Stimulated activated CD8-positive, alpha-beta memory T cell treated with anti-CD3 and anti-CD28 coated beads, Interleukin-4, amount 100 ng/mL, for 1 hour (primary cell): ENCODE measurements around the gene AP4E1.
"Not testable (repeated sequence)": the region's sequence is repeated elsewhere in the genome, so short reads cannot be mapped to it uniquely, and the experiment has no call there.

Experiments used
- DNase-seq, 2 donors: peaks; one replicate each; pipeline ENCODE4 v3.0.0-alpha.2; 2020; ENCODE audit warnings: low read depth in 2 of 2, low spot score in 1 of 2

The AP4E1 gene

DNA sequence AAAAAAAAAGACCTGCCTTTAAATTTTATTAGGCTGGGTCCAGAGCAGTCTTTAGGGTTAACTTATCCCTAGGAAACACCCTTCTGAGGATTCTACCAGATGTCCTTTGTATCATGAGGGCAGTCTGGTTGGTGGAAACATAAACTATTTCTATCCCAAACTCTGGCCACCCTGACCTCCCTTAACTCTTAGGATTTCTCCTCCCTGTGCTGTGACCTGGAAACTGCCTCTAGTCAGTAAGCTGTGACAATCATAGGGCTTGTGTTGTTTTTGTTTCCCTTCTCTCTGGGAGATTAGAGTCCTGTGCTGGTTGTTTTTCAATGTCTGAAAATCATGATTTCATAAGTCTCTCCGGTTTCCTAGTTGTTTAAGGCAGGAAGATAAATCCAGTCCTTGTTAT lies 108.1 kb downstream of the AP4E1 start:
- DNase-seq = no peak

GRCh38 chr15:51022206-51022605 lies 113.7 kb downstream of the AP4E1 start:
- DNase-seq = no peak

DNA sequence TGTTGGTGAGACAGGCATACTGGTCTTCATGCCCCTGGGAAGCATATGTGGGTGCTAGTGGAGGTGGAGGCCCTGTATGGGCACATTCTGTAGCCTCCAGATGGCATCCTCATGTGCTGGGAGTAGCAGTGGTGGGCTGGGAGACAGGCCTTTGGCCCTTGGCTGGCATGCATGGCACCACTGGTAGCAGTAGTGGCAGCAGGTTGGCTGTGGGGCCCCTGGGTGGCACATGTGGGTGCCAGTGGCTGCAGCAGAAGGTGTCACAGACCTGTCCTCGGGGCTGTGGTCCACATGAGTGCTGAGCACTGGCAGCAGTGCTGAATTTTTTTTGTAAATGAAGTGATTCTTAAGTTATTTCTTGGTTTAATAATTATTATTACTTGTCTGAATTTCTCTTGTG lies 115.0 kb downstream of the AP4E1 start:
- DNase-seq = no peak

- no peak for DNase-seq
Observed at GRCh38 chr15:51024735-51025453, 116.4 kb downstream of the AP4E1 start.

DNA sequence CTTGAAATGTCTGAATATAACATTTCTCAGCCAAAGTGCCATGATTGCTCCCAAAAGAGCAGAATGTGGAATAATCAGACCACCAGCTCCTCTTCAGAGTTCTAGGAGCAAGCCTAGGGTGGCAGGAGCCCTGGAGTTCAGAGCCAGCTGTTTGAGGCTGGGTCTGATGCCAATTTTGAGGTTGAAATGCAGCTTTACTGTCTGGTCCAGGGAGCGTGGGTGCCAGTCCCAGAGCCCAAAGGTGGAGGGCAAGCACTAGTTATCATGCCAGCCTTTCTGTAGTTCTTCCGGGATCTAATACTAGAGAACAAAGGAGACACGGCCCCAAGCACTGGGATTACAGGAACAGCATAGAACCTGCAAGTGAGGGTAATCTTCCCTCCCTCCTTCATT lies 117.0 kb downstream of the AP4E1 start:
- DNase-seq = no peak

- no peak for DNase-seq
Observed at GRCh38 chr15:51030649-51031316, 122.3 kb downstream of the AP4E1 start.

DNA sequence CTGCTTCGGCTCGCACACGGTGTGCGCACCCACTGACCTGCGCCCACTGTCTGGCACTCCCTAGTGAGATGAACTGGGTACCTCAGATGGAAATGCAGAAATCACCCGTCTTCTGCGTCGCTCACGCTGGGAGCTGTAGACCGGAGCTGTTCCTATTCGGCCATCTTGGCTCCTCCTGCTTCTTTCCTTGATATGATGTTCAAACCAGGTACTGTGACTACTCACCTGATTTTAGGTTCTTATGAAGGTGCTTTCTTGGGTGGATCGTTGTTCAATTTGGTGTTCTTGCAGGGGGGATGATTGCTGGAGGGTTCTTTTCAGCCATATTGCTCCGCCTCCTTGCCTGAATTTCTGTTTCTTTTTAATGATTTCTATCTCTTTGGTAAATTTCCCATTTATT lies 129.0 kb downstream of the AP4E1 start:
- DNase-seq = not testable (repeated sequence)

GRCh38 chr15:51038162-51038973 lies 129.9 kb downstream of the AP4E1 start:
- no peak for DNase-seq

DNA sequence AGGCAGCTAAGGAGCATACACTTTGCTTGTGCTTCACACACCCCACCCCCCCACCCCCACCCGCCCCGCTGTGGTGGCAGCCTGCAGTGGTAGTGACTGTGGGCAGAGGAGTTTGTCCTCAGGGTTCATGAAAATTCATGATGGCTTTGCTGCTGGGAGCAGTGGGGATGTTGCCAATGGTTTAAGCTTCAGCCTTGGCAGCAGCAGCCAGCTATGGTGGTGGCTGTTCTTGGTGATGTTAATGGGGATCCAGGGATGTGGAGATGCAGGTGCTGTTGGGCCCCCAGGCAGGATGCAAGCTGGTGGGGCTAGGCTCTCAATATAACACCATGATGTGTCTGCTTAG lies 130.5 kb downstream of the AP4E1 start:
- no peak for DNase-seq

- no peak for DNase-seq
Observed at GRCh38 chr15:51044037-51044727, 135.7 kb downstream of the AP4E1 start.

- DNase-seq = no peak
Observed at GRCh38 chr15:51046016-51046415, 137.5 kb downstream of the AP4E1 start.

GRCh38 chr15:51046799-51047449 lies 138.4 kb downstream of the AP4E1 start:
- DNase-seq = no peak

DNA sequence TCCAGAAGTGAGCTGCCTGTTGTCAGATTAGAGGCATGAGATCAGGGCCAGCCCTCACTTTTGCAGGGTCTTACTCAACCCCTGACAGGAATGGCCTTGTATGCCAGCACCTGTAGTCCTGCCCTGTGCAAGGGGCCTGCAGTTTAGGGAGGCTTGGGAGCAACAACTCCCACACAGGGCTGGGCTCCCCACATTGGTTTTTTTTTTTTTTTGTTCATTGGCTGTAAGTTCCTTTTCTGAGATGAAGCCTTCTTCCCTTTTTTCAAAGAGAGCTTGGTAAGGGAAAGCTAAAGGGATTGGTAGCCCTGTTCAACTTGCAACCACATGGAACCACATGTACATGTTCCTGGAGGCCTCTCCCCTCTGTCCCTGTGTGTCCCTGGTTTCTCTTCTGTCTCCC lies 139.8 kb downstream of the AP4E1 start:
- no peak for DNase-seq

DNA sequence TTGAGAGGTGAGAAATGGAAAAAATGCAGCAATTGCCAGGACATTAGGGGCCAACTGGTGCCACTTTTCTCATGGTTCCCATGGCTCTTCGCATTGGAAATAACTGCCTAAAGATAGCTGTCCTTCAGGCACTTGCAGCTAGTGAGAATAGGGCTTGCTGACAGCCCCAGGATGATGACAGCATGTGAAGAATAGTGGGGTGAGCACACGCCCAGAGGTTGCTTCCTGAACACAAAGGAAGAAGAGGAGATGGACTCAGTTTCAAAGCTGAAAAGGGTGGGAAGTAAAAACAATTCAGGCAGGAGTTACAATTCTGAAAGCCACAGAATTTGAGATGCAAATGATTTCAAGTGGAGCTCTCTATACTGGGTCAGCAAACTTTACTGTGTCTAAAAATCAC lies 140.6 kb downstream of the AP4E1 start:
- no peak for DNase-seq

DNA sequence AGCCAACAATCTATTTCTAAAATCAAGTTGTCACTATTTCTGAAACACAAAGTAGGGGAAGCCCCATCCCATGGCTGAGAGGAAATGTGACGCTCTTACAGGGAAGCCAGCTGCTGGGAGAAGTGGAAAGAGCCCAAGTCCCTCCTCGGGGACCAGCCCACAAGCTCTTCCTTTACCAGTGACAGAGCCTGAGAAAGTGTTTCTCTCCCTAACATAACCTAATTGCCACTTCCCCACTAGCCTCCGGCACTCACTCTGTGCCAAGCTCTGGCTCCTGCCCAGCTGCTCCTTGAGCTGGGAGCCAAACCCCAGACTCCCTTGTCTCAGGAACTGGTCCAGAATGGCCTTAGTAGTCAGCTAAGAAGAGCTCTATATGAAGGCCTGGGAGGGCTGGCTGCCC lies 143.3 kb downstream of the AP4E1 start:
- no peak for DNase-seq

- DNase-seq = no peak
Observed at GRCh38 chr15:51053571-51053970, 145.1 kb downstream of the AP4E1 start.

- no peak for DNase-seq
Observed at GRCh38 chr15:51054535-51054934, 146.1 kb downstream of the AP4E1 start.
